Left lung (tissue), 10 donors: Measurements from ENCODE around the gene FAXDC2. TPM values are rescaled to one million over a fixed set of nuclear protein-coding genes. Genes with fewer than 3 reads are reported as not detected.

ENCODE experiments used
- ATAC-seq: fragments of 200-7000 bp; cut with Tn5 transposase; one replicate; pipeline ENCODE4 v1.9.1; 2020; ENCODE audit warnings: moderate library complexity
- DNase-seq, 4 donors: peaks; one replicate each; pipeline ENCODE4 v3.0.0-alpha.2; 2013 to 2020
- H3K27ac ChIP-seq, 2 donors: fragments of 200-600 bp; sonication (generic) in 1 of 2; one replicate each; pipeline versions ENCODE4 v1.5.0 to v1.8.0; 2020 to 2021
- H3K27me3 ChIP-seq, 2 donors: fragments of 200-600 bp; sonication (generic) in 1 of 2; one replicate each; pipeline versions ENCODE4 v1.5.0 to v1.8.0; 2020 to 2021
- H3K36me3 ChIP-seq, 2 donors: fragments of 200-600 bp; sonication (generic) in 1 of 2; one replicate each; pipeline versions ENCODE4 v1.5.0 to v1.8.0; 2020 to 2021
- H3K4me1 ChIP-seq, 2 donors: fragments of 200-600 bp; one replicate each; pipeline ENCODE4 v1.8.0; 2021
- H3K4me3 ChIP-seq, 2 donors: fragments of 200-600 bp; sonication (generic) in 1 of 2; one replicate each; pipeline versions ENCODE4 v1.5.0 to v1.8.0; 2020 to 2021; ENCODE audit warnings: mild to moderate bottlenecking in 1 of 2
- H3K9me3 ChIP-seq, 2 donors: fragments of 200-600 bp; sonication (generic) in 1 of 2; one replicate each; pipeline versions ENCODE4 v1.5.0 to v1.8.0; 2020 to 2021
- CTCF ChIP-seq, 2 donors: fragments of 200-600 bp; sonication (generic) in 1 of 2; IDR thresholded peaks; one replicate each; pipeline versions ENCODE4 v1.5.0 to v1.8.0; 2021; ENCODE audit warnings: antibody characterized with exemption in 2 of 2
- intact Hi-C, 2 donors: fragments of 100-400 bp; cut with DNase I; formaldehyde crosslinking; loops; one replicate each; pipeline versions ENCODE4 v1.11.2 to v1.14.2; 2022
- polyA plus RNA-seq, 6 donors: library from polyadenylated mRNA; unstranded; fragments of 120-200 nt; gene quantifications; one replicate each; pipeline ENCODE4 v1.2.1, GENCODE V29; 2013; ENCODE audit not compliant: insufficient read length in 6 of 6
- total RNA-seq, 2 donors: library from RNA; stranded (reverse); fragmentation: NEBNext Ultra II Directional; extraction: Animal tissue kit (Norgen Biotek cat#: 25700); gene quantifications; one replicate each; pipeline ENCODE4 v1.2.1, GENCODE V29; 2021
- donor health status: DM: no; HTN: yes; CAD: no.
- donor health status: DM: no; HTN: no; CAD: no.

FAXDC2 gene
- total and polyA plus RNA-seq, 8 donors, result 17.9 to 55.3 (median 37.0) TPM

GRCh38 chr5:154842689-154843530 lies 7.5 kb downstream of the FAXDC2 start:
- DNase-seq (no peak), ATAC-seq (no peak)
- intact Hi-C loops, result no loop called here
- Histone ChIP-seq H3K27me3 (no peaks in the 10 kb centered on the region), H3K4me1 (peaks cover 0 to 10% of the 10 kb centered on the region in 2 donors), H3K9me3 (no peaks in the 10 kb centered on the region), H3K4me3 (no peak overlapping the region), H3K36me3 (no peaks in the 10 kb centered on the region), H3K27ac (no peak overlapping the region)
- TF ChIP-seq CTCF (IDR thresholded peaks at IDR 0.05), result no peak

- Histone ChIP-seq H3K27ac (peak overlapping the region in 1 of 2 donors; percentile 8), H3K4me3 (no peak overlapping the region), H3K4me1 (peaks cover 0 to 13% of the 10 kb centered on the region in 2 donors), H3K36me3 (no peaks in the 10 kb centered on the region), H3K27me3 (no peaks in the 10 kb centered on the region), H3K9me3 (no peaks in the 10 kb centered on the region)
- DNase-seq (no peak), ATAC-seq (no peak)
- intact Hi-C loops, result no loop called here
- TF ChIP-seq CTCF (IDR thresholded peaks at IDR 0.05), result no peak
Observed at GRCh38 chr5:154841273-154841661, 9.1 kb downstream of the FAXDC2 start.

- ATAC-seq, result no peak
- H3K27ac ChIP-seq, result peak overlapping the region in 1 of 2 donors; percentile 8
Observed at GRCh38 chr5:154840435-154841272, 9.7 kb downstream of the FAXDC2 start.

GRCh38 chr5:154837009-154837901 lies 13.1 kb downstream of the FAXDC2 start:
- Histone ChIP-seq H3K4me1 (peaks cover 9 to 23% of the 10 kb centered on the region in 2 donors), H3K9me3 (no peaks in the 10 kb centered on the region), H3K27ac (no peak overlapping the region), H3K27me3 (no peaks in the 10 kb centered on the region), H3K36me3 (peaks cover 0 to 5% of the 10 kb centered on the region in 2 donors), H3K4me3 (no peak overlapping the region)
- intact Hi-C loops, result no loop called here
- no peak for TF ChIP-seq CTCF (IDR thresholded peaks at IDR 0.05)
- DNase-seq (no peak), ATAC-seq (no peak)

More at GRCh38 chr5:154840435-154841272, 9.7 kb downstream of the FAXDC2 start:
- no peaks in the 10 kb centered on the region for H3K27me3 ChIP-seq
- no peaks in the 10 kb centered on the region for H3K9me3 ChIP-seq
- H3K36me3 ChIP-seq, result no peaks in the 10 kb centered on the region
- H3K4me3 ChIP-seq, result no peak overlapping the region
- intact Hi-C loops, result no loop called here
- no peak for DNase-seq
- peaks cover 0 to 13% of the 10 kb centered on the region in 2 donors for H3K4me1 ChIP-seq
- TF ChIP-seq CTCF (IDR thresholded peaks at IDR 0.05), result no peak
